Middle frontal gyrus (tissue), 1 donor: Measurements from ENCODE around the gene LMO4.
A peak's percentile ranks its signal among the peaks of the same experiment; 100 is the strongest.

Source experiments
- DNase-seq: peaks from one replicate; pipeline ENCODE4 v3.0.0-alpha.2; 2015; ENCODE audit warnings: low spot score; ENCODE audit errors: extremely low spot score

Gene LMO4

DNA sequence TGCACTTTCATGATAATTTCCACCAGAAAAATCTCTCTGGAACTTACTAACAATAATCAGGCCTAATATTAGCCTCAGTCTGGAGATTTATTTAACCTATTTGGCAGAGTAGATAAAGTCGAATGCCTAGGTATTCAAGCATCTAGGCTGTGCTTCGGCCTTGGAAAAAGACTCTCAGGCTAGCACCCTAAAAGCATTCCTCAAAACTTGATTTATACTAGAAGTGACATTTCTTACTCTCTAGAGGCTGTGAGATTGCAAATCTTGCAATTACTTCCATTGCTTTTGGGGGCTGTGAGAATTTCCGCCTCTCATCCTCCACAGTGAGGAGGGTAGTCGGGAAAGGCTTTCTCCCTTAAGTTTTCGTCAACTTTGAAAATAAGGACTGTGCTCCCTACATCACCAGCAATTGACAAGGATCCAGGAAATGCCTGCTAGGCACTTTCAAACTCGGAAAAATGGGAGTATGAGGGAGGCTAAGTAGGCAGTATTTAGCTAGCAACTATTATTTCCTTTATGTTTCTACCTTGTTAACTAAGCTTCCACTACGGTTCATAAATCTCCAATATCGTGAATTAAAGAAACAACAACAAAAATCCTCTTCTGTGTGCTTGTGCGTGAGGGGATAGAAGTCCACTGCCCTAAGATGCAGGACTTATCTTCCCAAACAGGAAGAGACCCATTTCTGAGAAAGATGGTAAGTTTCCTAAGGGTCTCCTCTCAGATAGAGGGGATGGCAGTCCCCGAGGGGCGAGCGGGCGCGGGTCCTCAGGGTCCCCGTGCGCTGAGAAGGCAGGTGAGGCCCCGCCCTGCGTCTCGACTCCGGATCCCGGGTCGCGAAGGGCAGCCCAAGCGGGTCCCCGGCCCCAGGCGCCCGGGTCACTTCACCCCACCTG is 1.1 kb upstream of the LMO4 start:
- DNase-seq = no peak

- DNase-seq = no peak
These were observed 408 bp downstream of the LMO4 start for GRCh38 chr1:87329051-87329525.

DNA sequence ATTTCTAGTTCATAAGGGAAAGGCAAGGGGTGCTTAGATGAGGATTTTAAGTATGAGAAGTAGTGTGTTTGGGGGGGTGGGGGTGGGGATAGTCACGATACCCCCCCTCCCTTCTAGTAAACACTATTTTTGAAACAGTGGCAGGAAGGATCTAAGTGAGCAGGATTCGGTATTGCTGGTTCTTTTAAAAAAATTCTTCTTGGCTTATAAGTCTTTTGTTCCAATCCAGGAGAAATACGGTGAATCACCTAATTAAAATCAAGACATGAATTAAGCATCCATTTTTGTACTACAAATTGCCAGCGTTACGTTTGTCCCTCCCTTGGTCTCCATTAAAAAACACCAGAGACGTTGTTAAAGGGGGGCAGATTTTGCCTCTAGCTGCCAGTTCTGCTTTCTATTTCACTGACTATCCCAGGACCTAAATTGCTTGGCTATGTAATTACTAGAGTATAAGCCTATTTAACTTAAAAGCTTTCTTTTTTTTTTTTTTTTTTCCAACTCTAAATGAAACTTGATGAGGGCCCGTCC is 911 bp downstream of the LMO4 start:
- no peak for DNase-seq

- no peak for DNase-seq
These were observed 1.6 kb downstream of the LMO4 start for GRCh38 chr1:87330057-87330884.

DNA sequence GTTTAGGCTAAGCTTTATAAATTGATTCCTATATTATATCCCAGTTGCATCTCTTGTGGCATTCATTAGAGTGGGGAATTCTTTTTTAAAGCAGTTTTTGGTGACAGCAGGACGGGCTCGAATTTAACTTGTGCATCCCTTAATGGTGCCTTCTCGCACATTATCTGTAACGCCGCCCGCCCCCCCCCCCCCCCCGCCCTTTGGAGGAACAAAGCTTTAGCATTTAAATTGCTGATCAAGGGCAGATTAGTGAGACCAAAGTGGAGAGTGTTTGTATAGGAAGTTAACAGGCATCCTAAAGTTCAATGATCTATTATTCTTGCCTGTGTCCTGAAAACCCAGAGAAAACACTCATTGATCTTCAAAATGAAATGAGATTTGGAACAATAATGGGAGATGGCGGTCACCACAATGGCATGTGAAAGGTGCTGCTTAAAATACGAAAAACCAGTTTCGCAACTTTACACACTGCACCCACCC is 2.2 kb downstream of the LMO4 start:
- no peak for DNase-seq

DNA sequence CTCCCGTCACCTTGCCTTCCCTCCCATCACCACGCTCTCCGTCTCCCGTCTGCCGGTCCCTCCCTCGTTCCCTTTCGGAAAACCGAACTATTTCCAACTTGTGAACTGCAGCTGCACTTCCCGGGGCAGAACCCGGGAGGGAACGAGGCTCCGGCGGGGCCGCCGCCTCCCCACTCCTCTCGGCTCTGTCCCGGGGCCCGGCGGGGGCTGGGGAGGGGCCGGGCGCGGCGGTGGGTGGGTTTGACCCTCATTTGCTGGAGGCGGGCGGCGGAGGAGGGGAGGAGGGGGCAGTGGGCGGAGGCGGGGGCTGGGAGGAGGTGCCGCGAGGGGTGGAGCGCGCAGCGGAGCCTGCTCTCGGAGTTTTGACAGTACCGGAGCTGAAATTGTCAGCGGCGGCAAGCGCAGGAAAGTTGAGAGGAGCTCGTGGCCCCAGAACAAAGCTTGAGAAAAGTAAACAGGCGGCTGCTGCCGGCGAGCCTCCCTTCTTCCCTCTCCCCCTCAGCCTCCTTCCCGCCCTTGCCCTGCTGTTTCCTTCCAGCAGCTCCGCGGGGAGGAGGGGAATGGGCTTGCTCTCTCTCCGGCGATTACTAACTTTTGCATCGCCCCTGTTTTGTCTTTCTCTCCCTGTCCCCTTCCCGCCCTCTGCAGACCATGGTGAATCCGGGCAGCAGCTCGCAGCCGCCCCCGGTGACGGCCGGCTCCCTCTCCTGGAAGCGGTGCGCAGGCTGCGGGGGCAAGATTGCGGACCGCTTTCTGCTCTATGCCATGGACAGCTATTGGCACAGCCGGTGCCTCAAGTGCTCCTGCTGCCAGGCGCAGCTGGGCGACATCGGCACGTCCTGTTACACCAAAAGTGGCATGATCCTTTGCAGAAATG is 2.9 kb downstream of the LMO4 start:
- DNase-seq = no peak

GRCh38 chr1:87333692-87334347 is 5.1 kb downstream of the LMO4 start:
- no peak for DNase-seq

DNA sequence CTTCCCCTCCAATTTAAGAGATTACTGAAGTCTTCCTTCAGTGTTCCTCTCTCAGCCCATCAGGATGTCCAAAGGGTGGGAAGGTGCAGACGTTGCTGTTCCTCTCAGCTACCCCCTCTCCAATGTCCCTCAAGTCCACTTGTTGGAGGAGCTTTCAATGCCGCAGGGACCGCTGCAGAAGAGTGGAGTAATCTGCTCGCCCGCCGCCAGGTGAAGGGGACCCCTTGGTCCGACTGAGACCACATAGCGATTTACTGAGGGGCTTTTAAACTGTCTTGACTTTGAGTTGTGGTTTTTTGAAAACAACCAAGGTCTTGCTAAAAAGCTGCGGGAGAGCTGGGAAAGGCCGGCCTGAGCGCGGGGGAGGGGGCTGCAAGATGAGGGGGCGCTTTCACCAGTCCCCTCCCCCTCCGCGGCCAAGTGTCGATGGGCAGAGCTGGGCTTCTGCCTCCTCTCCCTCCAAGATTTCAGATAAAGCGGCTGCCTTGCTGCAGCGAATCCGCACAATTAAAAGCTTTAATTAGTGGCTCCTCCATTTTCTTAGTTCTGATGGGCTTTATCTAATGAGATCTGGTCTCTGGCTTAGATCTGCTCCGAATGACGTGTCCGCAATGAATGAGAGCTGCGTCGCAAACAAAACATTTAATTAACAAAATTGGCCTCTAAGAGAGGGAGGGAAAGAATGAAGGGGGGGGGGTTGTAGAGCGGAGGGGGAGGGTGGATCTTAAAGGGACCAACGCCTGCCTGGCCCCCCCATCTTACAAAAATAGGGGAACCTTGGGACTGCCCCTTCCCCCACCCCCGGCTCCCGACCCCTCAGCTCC is 5.9 kb downstream of the LMO4 start:
- no peak for DNase-seq

DNA sequence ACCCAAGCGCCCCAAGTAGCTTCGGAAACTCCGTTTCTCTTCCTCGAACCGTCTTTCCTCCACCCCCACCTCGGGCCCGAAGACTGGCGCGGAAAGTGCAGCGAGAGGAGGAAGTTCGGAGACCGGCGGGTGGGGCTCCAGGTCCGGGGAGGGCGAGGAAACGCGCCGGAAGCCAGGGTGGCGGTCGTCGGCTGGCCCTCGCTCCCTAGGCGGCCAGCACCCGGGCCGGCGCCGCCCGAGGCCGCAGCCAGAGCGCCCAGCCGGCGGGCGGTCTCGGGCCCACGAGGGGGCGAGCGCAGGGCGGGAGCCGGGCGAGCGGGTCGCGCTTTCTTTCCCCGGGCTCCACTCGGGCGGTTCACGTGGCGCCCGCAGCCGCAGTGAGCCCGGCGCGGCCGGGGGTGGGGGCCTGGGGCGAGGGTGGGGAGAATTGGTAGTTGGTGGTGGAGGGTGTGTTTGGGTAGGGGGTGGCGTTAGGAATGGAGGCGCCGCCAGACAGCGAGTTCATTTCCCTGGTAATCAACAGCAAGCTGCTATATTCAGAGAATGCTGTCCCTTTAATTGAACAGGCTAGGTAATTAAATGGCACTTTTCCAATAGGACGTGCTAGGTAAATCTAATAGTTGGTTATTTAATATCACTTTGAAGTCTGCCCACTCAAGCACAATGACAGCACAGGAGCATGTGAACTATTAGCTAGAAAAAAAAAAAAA is 6.7 kb downstream of the LMO4 start:
- DNase-seq = no peak

DNA sequence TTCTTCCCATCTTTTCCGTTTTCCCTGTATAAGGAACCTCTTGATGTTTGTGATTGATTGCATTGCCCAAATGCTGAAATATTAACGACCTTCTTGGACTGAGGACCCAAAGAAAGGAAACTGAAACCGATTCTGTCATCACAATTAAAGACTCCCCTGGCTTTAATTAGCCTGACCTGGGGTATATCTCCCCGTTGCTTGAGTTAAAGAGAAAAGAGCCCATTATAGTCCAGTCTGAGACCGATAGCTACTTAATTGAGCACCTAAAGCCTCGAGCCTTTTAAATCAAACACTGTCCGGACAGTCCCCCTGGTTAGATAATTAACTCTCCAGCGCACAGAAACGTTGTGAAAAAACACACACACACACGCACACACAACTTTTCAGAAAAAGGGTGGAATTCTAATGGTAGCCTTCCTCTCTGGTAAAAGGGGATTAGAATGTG is 8.0 kb downstream of the LMO4 start:
- DNase-seq = no peak

DNA sequence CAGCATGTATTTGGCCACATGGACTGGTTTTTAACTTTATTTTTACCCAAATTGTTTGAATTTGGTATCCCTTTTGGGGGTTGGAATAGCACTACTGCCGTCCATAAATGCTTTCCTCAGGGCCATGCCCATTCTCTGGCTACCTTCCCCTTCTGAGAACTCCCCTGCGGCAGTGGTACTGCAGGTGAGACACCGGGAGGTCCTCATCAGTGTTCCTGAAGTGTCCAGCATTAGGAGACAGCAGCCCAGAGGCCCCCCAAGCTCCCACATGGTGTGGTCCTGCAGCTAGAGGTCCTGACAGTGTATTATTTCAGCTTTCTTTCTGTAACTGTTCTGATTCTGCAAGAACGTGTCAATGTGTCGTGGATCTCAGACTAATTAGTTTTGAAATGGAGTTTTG is 8.9 kb downstream of the LMO4 start:
- DNase-seq = no peak

DNA sequence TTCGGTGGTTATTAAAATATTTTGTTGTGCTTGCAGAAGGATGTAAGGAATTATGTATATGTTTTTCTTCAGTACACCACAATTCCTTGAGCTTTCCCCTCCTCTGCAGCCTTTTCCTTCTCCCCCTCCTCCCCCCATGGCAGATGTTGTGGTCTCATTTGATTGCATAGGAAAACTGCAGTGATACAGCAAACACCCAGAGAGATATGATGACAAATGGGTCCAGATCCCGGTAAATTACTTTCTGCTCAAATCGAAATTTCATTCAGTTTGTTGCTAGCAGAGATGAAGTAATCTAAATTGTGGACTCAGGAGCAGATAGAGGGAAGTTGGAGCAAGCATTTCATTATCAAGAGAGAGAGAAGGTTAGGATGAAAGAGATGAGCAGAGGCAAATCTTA is 9.9 kb downstream of the LMO4 start:
- no peak for DNase-seq

DNA sequence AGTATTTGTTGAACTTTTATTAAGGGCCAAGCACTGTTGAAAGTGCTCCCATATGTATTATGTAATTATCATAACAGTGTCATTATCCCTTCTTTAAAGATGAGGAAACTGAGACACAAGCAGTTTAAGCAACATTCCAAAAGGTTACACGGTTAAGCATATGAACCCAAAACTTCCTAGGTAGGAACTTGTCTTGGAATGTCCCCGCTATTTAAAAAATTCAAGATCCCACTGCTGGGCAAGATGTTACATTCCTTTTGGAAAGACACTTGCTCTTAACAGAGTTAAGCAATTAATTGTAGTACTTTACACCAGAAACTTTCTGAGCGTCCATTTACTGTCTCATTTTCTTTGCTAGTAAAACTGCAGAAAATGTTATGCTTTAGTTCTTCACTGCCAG is 15.6 kb downstream of the LMO4 start:
- peak; percentile 1 for DNase-seq

- DNase-seq = peak; percentile 2
These were observed 17.6 kb downstream of the LMO4 start for GRCh38 chr1:87346130-87346814.

DNA sequence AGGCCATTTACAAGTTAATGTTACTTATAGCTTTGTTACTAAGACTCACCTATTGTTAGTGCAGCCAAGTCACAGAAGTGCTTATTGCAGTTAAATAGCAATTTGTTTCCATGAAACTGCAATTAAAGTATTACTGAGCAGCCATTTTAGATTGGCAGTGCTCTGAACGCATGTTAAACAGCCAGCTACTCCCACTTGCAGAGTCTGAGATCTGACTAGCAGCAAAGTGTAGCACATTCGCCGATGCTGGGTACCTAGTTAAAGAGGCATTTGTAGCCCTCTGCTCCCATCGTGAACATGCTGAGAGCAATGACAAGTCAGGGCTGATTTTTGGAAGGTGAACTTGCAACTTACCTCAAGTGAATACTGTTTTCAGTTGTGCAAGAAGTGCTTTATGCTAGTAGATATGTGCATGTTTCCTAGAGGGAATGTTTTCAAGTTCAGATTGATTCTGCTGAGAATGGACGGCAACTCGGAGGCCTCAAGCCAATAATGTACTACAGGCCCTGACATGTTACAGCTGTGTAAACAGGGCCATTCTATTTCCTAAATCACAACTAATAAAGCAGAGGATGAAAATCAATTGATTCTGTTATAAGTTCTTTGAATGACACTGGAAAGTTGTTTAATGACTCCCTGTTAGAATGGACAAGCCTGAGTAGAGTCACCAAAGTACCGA is 19.8 kb downstream of the LMO4 start:
- DNase-seq = peak; percentile 1

- DNase-seq = peak; percentile 2
These were observed 20.4 kb downstream of the LMO4 start for GRCh38 chr1:87349036-87349435.

DNA sequence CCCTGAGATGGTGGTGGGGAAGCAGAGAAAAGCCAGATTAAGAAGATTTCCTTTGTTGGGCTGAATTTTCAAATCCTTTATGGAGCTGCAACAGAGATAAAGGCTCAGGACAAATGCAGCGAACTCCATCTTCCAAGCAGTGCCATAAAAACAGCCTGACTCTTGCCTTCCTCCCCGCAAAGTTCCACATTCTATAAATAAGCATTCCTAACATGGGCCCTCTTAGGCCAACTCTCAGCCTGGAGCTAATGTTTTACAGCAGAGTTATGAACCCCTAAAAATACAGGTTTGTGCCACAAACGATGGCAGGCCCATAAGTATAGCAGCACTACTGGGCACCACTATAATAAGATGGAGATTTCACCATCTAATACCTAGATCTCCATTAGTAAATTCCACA is 27.2 kb downstream of the LMO4 start:
- no peak for DNase-seq

DNA sequence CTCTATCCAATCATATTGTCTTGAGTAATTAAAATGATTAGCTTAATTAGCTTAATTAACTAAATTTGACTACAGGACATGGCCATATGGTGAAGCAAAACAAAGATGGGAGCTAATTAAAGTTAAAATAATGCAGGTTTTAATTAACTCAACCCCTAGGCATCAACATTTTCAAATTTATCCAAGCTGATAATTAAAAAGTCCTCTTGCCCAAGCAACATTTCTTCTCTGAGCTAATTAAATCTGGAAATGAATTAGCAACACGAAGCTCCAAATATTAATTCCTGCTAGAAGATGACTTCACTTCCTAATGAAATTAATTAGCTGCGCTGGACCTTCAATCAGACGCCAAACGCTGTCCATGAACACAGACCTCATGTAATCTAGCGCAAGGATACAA is 27.9 kb downstream of the LMO4 start:
- DNase-seq = no peak
